ENCODE results near the gene HOXC5. TPM values are rescaled to one million over a fixed set of nuclear protein-coding genes. Genes with fewer than 3 reads are reported as not detected.
A peak's percentile ranks its signal among the peaks of the same experiment; 100 is the strongest.

The HOXC5 gene
- polyA plus RNA-seq, 2 donors, result 0.41 to 0.96 TPM

GRCh38 chr12:54005853-54006558, 26.8 kb upstream of the HOXC5 start:
- Histone ChIP-seq H3K27ac (ENCODE audit: low read depth in 2 of 2, low read length in 1 of 2) (no peak overlapping the region), H3K27me3 (ENCODE audit: control insufficient read depth in 1 of 2, insufficient read depth in 2 of 2, low read length in 2 of 2) (peaks cover 0 to 36% of the 10 kb centered on the region in 2 donors), H3K9me3 (ENCODE audit: control insufficient read depth in 2 of 2, insufficient read depth in 1 of 2, low read depth in 1 of 2, low read length in 1 of 2) (no peaks in the 10 kb centered on the region), H3K36me3 (ENCODE audit: control insufficient read depth in 2 of 2, insufficient read depth in 2 of 2, low read length in 1 of 2) (no peaks in the 10 kb centered on the region), H3K4me3 (ENCODE audit: low read depth in 1 of 2, low read length in 2 of 2) (no peak overlapping the region), H3K4me1 (ENCODE audit: control insufficient read depth in 2 of 2, insufficient read depth in 2 of 2, low read length in 1 of 2) (peaks cover 0 to 2% of the 10 kb centered on the region in 2 donors)
- 8 to 9% methylated on average over 39 of the region's 39 CpGs for WGBS, 2 donors

GRCh38 chr12:54006559-54007220, 26.2 kb upstream of the HOXC5 start:
- H3K27ac ChIP-seq (ENCODE audit: low read depth in 2 of 2, low read length in 1 of 2), result no peak overlapping the region
- H3K9me3 ChIP-seq (ENCODE audit: control insufficient read depth in 2 of 2, insufficient read depth in 1 of 2, low read depth in 1 of 2, low read length in 1 of 2), result no peaks in the 10 kb centered on the region
- H3K36me3 ChIP-seq (ENCODE audit: control insufficient read depth in 2 of 2, insufficient read depth in 2 of 2, low read length in 1 of 2), result no peaks in the 10 kb centered on the region
- H3K4me3 ChIP-seq (ENCODE audit: low read depth in 1 of 2, low read length in 2 of 2), result no peak overlapping the region
- H3K27me3 ChIP-seq (ENCODE audit: control insufficient read depth in 1 of 2, insufficient read depth in 2 of 2, low read length in 2 of 2), result peaks cover 0 to 29% of the 10 kb centered on the region in 2 donors
- WGBS, 2 donors, result 31 to 51% methylated on average over 22 of the region's 22 CpGs
- peaks cover 0 to 2% of the 10 kb centered on the region in 2 donors for H3K4me1 ChIP-seq (ENCODE audit: control insufficient read depth in 2 of 2, insufficient read depth in 2 of 2, low read length in 1 of 2)

GRCh38 chr12:54007538-54008259, 25.2 kb upstream of the HOXC5 start:
- Histone ChIP-seq H3K4me1 (ENCODE audit: control insufficient read depth in 2 of 2, insufficient read depth in 2 of 2, low read length in 1 of 2) (peaks cover 0 to 2% of the 10 kb centered on the region in 2 donors), H3K27ac (ENCODE audit: low read depth in 2 of 2, low read length in 1 of 2) (no peak overlapping the region), H3K27me3 (ENCODE audit: control insufficient read depth in 1 of 2, insufficient read depth in 2 of 2, low read length in 2 of 2) (peaks cover 0 to 27% of the 10 kb centered on the region in 2 donors), H3K36me3 (ENCODE audit: control insufficient read depth in 2 of 2, insufficient read depth in 2 of 2, low read length in 1 of 2) (no peaks in the 10 kb centered on the region), H3K4me3 (ENCODE audit: low read depth in 1 of 2, low read length in 2 of 2) (no peak overlapping the region), H3K9me3 (ENCODE audit: control insufficient read depth in 2 of 2, insufficient read depth in 1 of 2, low read depth in 1 of 2, low read length in 1 of 2) (no peaks in the 10 kb centered on the region)
- 67 to 73% methylated on average over 2 of the region's 2 CpGs for WGBS, 2 donors

GRCh38 chr12:54008260-54008552, 24.6 kb upstream of the HOXC5 start:
- 47 to 48% methylated on average over 2 of the region's 2 CpGs for WGBS, 2 donors
- Histone ChIP-seq H3K4me1 (ENCODE audit: control insufficient read depth in 2 of 2, insufficient read depth in 2 of 2, low read length in 1 of 2) (peaks cover 0 to 2% of the 10 kb centered on the region in 2 donors), H3K27ac (ENCODE audit: low read depth in 2 of 2, low read length in 1 of 2) (no peak overlapping the region), H3K27me3 (ENCODE audit: control insufficient read depth in 1 of 2, insufficient read depth in 2 of 2, low read length in 2 of 2) (peaks cover 0 to 31% of the 10 kb centered on the region in 2 donors), H3K36me3 (ENCODE audit: control insufficient read depth in 2 of 2, insufficient read depth in 2 of 2, low read length in 1 of 2) (no peaks in the 10 kb centered on the region), H3K9me3 (ENCODE audit: control insufficient read depth in 2 of 2, insufficient read depth in 1 of 2, low read depth in 1 of 2, low read length in 1 of 2) (no peaks in the 10 kb centered on the region), H3K4me3 (ENCODE audit: low read depth in 1 of 2, low read length in 2 of 2) (no peak overlapping the region)

DNA sequence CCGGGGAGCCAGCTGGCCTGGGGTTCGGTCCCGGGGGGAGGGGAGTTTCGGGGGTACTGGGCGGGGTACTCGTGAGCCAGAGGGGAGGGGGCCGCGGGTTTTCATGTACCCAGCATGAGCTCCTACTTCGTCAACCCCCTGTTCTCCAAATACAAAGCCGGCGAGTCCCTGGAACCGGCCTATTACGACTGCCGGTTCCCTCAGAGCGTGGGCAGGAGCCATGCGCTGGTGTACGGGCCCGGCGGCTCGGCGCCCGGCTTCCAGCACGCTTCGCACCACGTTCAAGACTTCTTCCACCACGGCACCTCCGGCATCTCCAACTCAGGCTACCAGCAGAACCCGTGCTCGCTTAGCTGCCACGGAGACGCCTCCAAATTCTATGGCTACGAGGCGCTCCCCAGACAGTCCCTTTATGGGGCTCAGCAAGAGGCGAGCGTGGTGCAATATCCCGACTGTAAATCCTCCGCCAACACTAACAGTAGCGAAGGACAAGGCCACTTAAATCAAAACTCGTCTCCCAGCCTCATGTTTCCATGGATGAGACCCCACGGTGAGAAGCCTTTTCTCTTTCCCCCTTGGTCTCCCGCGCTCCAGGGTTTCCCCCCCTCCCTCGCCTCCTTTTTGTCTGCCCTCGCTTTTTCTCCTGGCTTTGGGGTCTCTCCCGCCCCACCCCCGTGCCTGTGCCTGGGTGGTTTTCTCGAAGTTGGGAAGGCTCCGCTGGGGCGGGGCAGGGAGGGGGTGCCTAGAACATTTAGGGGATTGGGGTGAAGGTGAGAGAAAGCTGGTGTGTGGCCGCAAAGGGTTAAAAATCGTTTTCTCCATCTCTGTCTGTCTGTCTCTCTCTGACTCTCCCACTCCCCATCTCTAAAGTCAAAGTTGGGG, 23.4 kb upstream of the HOXC5 start:
- Histone ChIP-seq H3K4me1 (ENCODE audit: control insufficient read depth in 2 of 2, insufficient read depth in 2 of 2, low read length in 1 of 2) (peaks cover 0 to 2% of the 10 kb centered on the region in 2 donors), H3K9me3 (ENCODE audit: control insufficient read depth in 2 of 2, insufficient read depth in 1 of 2, low read depth in 1 of 2, low read length in 1 of 2) (no peaks in the 10 kb centered on the region), H3K4me3 (ENCODE audit: low read depth in 1 of 2, low read length in 2 of 2) (peak overlapping the region in 1 of 2 donors; percentile 54), H3K27me3 (ENCODE audit: control insufficient read depth in 1 of 2, insufficient read depth in 2 of 2, low read length in 2 of 2) (peaks cover 0 to 29% of the 10 kb centered on the region in 2 donors), H3K27ac (ENCODE audit: low read depth in 2 of 2, low read length in 1 of 2) (no peak overlapping the region), H3K36me3 (ENCODE audit: control insufficient read depth in 2 of 2, insufficient read depth in 2 of 2, low read length in 1 of 2) (no peaks in the 10 kb centered on the region)
- 6 to 8% methylated on average over 46 to 51 of the region's 51 CpGs for WGBS, 2 donors

GRCh38 chr12:54010053-54010971, 22.5 kb upstream of the HOXC5 start:
- Histone ChIP-seq H3K36me3 (ENCODE audit: control insufficient read depth in 2 of 2, insufficient read depth in 2 of 2, low read length in 1 of 2) (no peaks in the 10 kb centered on the region), H3K27me3 (ENCODE audit: control insufficient read depth in 1 of 2, insufficient read depth in 2 of 2, low read length in 2 of 2) (peaks cover 0 to 32% of the 10 kb centered on the region in 2 donors), H3K4me3 (ENCODE audit: low read depth in 1 of 2, low read length in 2 of 2) (no peak overlapping the region), H3K9me3 (ENCODE audit: control insufficient read depth in 2 of 2, insufficient read depth in 1 of 2, low read depth in 1 of 2, low read length in 1 of 2) (no peaks in the 10 kb centered on the region), H3K27ac (ENCODE audit: low read depth in 2 of 2, low read length in 1 of 2) (no peak overlapping the region), H3K4me1 (ENCODE audit: control insufficient read depth in 2 of 2, insufficient read depth in 2 of 2, low read length in 1 of 2) (peaks cover 0 to 5% of the 10 kb centered on the region in 2 donors)
- WGBS, 2 donors, result 36 to 50% methylated on average over 10 of the region's 10 CpGs

DNA sequence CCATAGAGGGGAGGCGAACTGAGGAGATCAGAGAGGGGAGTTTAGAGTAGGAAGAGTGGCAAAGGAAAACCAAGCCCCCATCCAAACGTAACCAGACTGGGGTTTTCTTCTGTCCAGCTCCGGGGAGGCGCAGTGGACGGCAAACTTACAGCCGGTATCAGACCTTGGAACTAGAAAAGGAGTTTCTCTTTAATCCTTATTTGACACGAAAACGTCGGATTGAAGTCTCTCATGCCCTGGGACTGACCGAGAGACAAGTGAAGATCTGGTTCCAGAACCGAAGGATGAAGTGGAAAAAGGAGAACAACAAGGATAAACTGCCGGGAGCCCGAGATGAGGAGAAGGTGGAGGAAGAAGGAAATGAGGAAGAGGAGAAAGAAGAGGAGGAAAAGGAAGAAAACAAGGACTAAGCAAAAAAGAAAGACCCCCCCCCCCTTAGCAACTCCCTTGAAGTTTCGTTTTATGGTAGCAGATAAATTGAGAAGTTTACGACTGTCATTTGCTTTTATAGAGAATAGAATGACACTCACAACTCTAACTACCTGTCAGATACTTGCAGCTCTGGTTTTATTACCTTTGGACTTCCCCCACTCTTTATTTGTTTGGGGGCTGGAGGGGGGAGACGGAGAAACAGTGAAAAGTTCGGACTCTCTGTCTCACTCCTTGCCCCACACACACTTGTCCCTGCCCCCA, 21.7 kb upstream of the HOXC5 start:
- Histone ChIP-seq H3K27ac (ENCODE audit: low read depth in 2 of 2, low read length in 1 of 2) (no peak overlapping the region), H3K9me3 (ENCODE audit: control insufficient read depth in 2 of 2, insufficient read depth in 1 of 2, low read depth in 1 of 2, low read length in 1 of 2) (no peaks in the 10 kb centered on the region), H3K36me3 (ENCODE audit: control insufficient read depth in 2 of 2, insufficient read depth in 2 of 2, low read length in 1 of 2) (no peaks in the 10 kb centered on the region), H3K4me3 (ENCODE audit: low read depth in 1 of 2, low read length in 2 of 2) (no peak overlapping the region), H3K4me1 (ENCODE audit: control insufficient read depth in 2 of 2, insufficient read depth in 2 of 2, low read length in 1 of 2) (peaks cover 0 to 5% of the 10 kb centered on the region in 2 donors), H3K27me3 (ENCODE audit: control insufficient read depth in 1 of 2, insufficient read depth in 2 of 2, low read length in 2 of 2) (peaks cover 0 to 32% of the 10 kb centered on the region in 2 donors)
- 13 to 31% methylated on average over 17 of the region's 17 CpGs for WGBS, 2 donors

Data from esophagus (tissue), 2 donors.